Calu3 (cell line): ENCODE results near the gene GOLGA2. TPM values are rescaled to one million over a fixed set of nuclear protein-coding genes. Genes with fewer than 3 reads are reported as not detected.

Experiments
- BruUV-seq: library from RNA; stranded (reverse); fragments of 400-500 nt; replicated peaks from 2 replicates; lab custom pipeline; 2021; lab: Mats Ljungman, UMichigan
- CTCF ChIA-PET: fragments of 300-600 bp; sonication (Branson Sonifier 250); formaldehyde crosslinking; loops from one replicate; lab custom pipeline; 2022; ENCODE audit warnings: antibody characterized with exemption; lab: Charles Lee
- DNase-seq: peaks from one replicate; pipeline ENCODE4 v3.0.0; 2022
- H3K27ac Mint-ChIP-seq: one replicate; pipeline ENCODE4 v1.8.0; 2022; ENCODE audit warnings: mixed read lengths; ENCODE audit not compliant: unreplicated experiment
- H3K27me3 Mint-ChIP-seq: one replicate; pipeline ENCODE4 v1.8.0; 2022; ENCODE audit warnings: mixed read lengths; ENCODE audit not compliant: unreplicated experiment
- H3K36me3 Mint-ChIP-seq: one replicate; pipeline ENCODE4 v1.8.0; 2022; ENCODE audit warnings: mild to moderate bottlenecking, moderate library complexity, mixed read lengths; ENCODE audit not compliant: insufficient read depth, unreplicated experiment
- H3K4me1 Mint-ChIP-seq: one replicate; pipeline ENCODE4 v1.8.0; 2022; ENCODE audit warnings: mild to moderate bottlenecking, low read depth, mixed read lengths; ENCODE audit not compliant: unreplicated experiment
- H3K4me3 Mint-ChIP-seq: one replicate; pipeline ENCODE4 v1.8.0; 2022; ENCODE audit warnings: mild to moderate bottlenecking, low read depth, moderate library complexity, mixed read lengths; ENCODE audit not compliant: unreplicated experiment
- H3K9me3 Mint-ChIP-seq: one replicate; pipeline ENCODE4 v1.8.0; 2022; ENCODE audit warnings: low read depth, mixed read lengths; ENCODE audit not compliant: unreplicated experiment
- CTCF ChIP-seq: fragments of 200-600 bp; IDR thresholded peaks from one replicate; pipeline ENCODE4 v1.8.0; 2022; ENCODE audit warnings: antibody characterized with exemption; ENCODE audit not compliant: unreplicated experiment
- intact Hi-C: fragments of 100-400 bp; cut with micrococcal nuclease; formaldehyde crosslinking; loops from one replicate; pipeline ENCODE4 v1.10.0; 2022; ENCODE audit not compliant: unreplicated experiment
- total RNA-seq: library from RNA; stranded (reverse); gene quantifications from 2 replicates; pipeline ENCODE4 v1.2.3, GENCODE V29; 2022

Gene GOLGA2
- total RNA-seq, 1 experiment from 2014 or later: 69.6 TPM

GRCh38 chr9:128274245-128274644, 1.6 kb downstream of the GOLGA2 start:
- Mint-ChIP-seq H3K4me1 (peaks cover 22% of the 10 kb centered on the region), H3K36me3 (peaks cover 55% of the 10 kb centered on the region), H3K4me3 (peak overlapping the region; percentile 77), H3K27me3 (no peaks in the 10 kb centered on the region), H3K27ac (no peak overlapping the region), H3K9me3 (no peaks in the 10 kb centered on the region)
- no peak for DNase-seq
- CTCF ChIA-PET: no interaction called here
- no TSS peak for BruUV-seq
- TF ChIP-seq CTCF: no peak
- intact Hi-C loops: no loop called here

DNA sequence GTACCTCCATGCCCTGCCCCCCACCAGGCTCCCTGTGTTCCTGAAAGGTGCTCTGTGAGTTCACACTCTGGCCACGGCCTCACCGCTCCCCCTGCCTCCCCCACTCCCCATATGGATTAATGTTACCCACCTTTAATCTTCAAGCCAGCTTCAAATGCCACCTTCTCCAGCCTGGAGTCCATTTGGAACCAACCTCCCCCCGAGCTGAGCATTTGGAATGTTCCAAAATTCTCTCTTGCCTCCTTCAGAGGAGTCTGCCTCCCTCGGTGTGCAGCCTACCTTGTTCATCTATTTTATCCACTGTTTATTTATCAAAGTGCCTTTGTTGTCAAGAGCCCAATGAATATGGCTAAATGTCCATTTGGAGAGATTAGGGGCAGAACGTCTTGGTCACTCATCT, 4.3 kb downstream of the GOLGA2 start:
- intact Hi-C loops: no loop called here
- H3K9me3 Mint-ChIP-seq: no peaks in the 10 kb centered on the region
- H3K4me1 Mint-ChIP-seq: peaks cover 11% of the 10 kb centered on the region
- H3K4me3 Mint-ChIP-seq: no peak overlapping the region
- H3K27me3 Mint-ChIP-seq: no peaks in the 10 kb centered on the region
- DNase-seq: no peak
- peaks cover 58% of the 10 kb centered on the region for H3K36me3 Mint-ChIP-seq
- no TSS peak for BruUV-seq
- CTCF ChIA-PET: no interaction called here
- peak overlapping the region; percentile 85 for H3K27ac Mint-ChIP-seq
- no peak for TF ChIP-seq CTCF

DNA sequence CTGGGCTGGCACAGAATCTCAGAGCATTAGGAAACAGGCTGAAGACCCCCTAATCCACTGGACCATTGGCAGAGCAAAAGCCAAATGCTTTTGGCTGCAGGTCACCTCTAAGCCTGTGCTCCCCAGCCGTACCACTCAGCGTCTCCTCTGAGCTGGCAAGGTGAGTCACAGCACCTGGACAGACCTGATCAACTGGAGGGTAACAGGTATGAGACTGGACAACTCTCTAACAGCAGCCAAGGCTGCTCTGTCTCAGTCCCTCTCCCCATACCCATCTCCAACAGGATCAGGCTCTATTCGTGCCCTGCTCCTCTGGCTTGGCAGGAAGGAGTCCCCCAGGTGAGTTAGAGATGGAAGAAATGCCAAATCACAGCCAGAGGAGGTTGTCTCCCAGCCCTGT, 4.7 kb downstream of the GOLGA2 start:
- CTCF ChIA-PET: no interaction called here
- Mint-ChIP-seq H3K4me1 (peaks cover 11% of the 10 kb centered on the region), H3K27me3 (no peaks in the 10 kb centered on the region), H3K36me3 (peaks cover 55% of the 10 kb centered on the region), H3K27ac (peak overlapping the region; percentile 85), H3K4me3 (no peak overlapping the region), H3K9me3 (no peaks in the 10 kb centered on the region)
- BruUV-seq: no TSS peak
- DNase-seq: peak; percentile 66
- intact Hi-C loops: no loop called here
- no peak for TF ChIP-seq CTCF

GRCh38 chr9:128266868-128267590, 8.8 kb downstream of the GOLGA2 start:
- Mint-ChIP-seq H3K27me3 (no peaks in the 10 kb centered on the region), H3K4me1 (peaks cover 11% of the 10 kb centered on the region), H3K27ac (no peak overlapping the region), H3K36me3 (peaks cover 44% of the 10 kb centered on the region), H3K9me3 (no peaks in the 10 kb centered on the region), H3K4me3 (no peak overlapping the region)
- no peak for DNase-seq
- BruUV-seq: no TSS peak
- TF ChIP-seq CTCF: no peak
- CTCF ChIA-PET: interaction anchor here (0.6 kb wide), 1 partner anchor 689 kb away, joined by 3 read pairs; no protein-coding TSS in a partner anchor
- intact Hi-C loops: no loop called here
